Liver (tissue), 9 donors: Measurements from ENCODE around the gene MFNG. TPM values are rescaled to one million over a fixed set of nuclear protein-coding genes. Genes with fewer than 3 reads are reported as not detected.

Source experiments
- DNase-seq: peaks from one replicate; pipeline ENCODE4 v3.0.0-alpha.2; 2017; ENCODE audit warnings: low spot score
- H3K27ac ChIP-seq, 2 donors: one replicate each; pipeline ENCODE4 v1.7.0; 2013; ENCODE audit warnings: inconsistent platforms in 2 of 2, low read length in 2 of 2, control low read depth in 1 of 2, low read depth in 1 of 2, mild to moderate bottlenecking in 1 of 2
- H3K27me3 ChIP-seq, 4 donors: one replicate each; pipeline versions ENCODE4 v1.6.1 to v1.7.0; 2013; ENCODE audit warnings: low read length in 3 of 4, inconsistent platforms in 1 of 4, mild to moderate bottlenecking in 1 of 4, moderate library complexity in 1 of 4; ENCODE audit not compliant: control insufficient read depth in 4 of 4, insufficient read depth in 4 of 4
- H3K36me3 ChIP-seq, 4 donors: one replicate each; pipeline versions ENCODE4 v1.6.1 to v1.7.0; 2013; ENCODE audit warnings: low read length in 3 of 4, mild to moderate bottlenecking in 3 of 4, low read depth in 1 of 4, moderate library complexity in 1 of 4; ENCODE audit not compliant: control insufficient read depth in 4 of 4, insufficient read depth in 3 of 4
- H3K4me1 ChIP-seq, 4 donors: one replicate each; pipeline versions ENCODE4 v1.6.1 to v1.7.0; 2013; ENCODE audit warnings: low read length in 3 of 4, mild to moderate bottlenecking in 3 of 4, moderate library complexity in 1 of 4; ENCODE audit not compliant: control insufficient read depth in 4 of 4, insufficient read depth in 4 of 4
- H3K4me3 ChIP-seq, 3 donors: one replicate each; pipeline versions ENCODE4 v1.6.1 to v1.7.0; 2013; ENCODE audit warnings: low read length in 3 of 3, control low read depth in 1 of 3, low read depth in 1 of 3, mild to moderate bottlenecking in 1 of 3
- H3K9ac ChIP-seq, 2 donors: one replicate each; pipeline ENCODE4 v1.7.0; 2013; ENCODE audit warnings: low read length in 2 of 2, mild to moderate bottlenecking in 2 of 2, moderate library complexity in 2 of 2, control low read depth in 1 of 2, low read depth in 1 of 2
- H3K9me3 ChIP-seq, 4 donors: one replicate each; pipeline versions ENCODE4 v1.6.1 to v1.7.0; 2013; ENCODE audit warnings: low read length in 3 of 4; ENCODE audit not compliant: control insufficient read depth in 4 of 4
- ATF3 ChIP-seq: IDR thresholded peaks from 2 replicates; pipeline ENCODE4 v1.6.1; 2016; ENCODE audit warnings: antibody characterized with exemption
- FOXA1 ChIP-seq: IDR thresholded peaks from 2 replicates; pipeline ENCODE4 v1.6.1; 2016; ENCODE audit warnings: antibody characterized with exemption
- HNF4A ChIP-seq, 2 donors: conservative IDR thresholded peaks; 2 replicates each; pipeline ENCODE4 v1.6.1; 2016; ENCODE audit warnings: antibody characterized with exemption in 2 of 2, mild to moderate bottlenecking in 2 of 2
- HNF4G ChIP-seq: IDR thresholded peaks from 2 replicates; pipeline ENCODE4 v1.6.1; 2016; ENCODE audit warnings: antibody characterized with exemption
- JUND ChIP-seq, 2 donors: IDR thresholded peaks; 2 replicates each; pipeline ENCODE4 v1.6.1; 2016; ENCODE audit warnings: antibody characterized with exemption in 2 of 2
- RXRA ChIP-seq, 2 donors: IDR thresholded peaks; 2 replicates each; pipeline ENCODE4 v1.6.1; 2017 to 2018; ENCODE audit warnings: antibody characterized with exemption in 2 of 2, mild to moderate bottlenecking in 1 of 2
- SP1 ChIP-seq: IDR thresholded peaks from 2 replicates; pipeline ENCODE4 v1.6.1; 2018; ENCODE audit warnings: antibody characterized with exemption, mild to moderate bottlenecking
- TAF1 ChIP-seq: conservative IDR thresholded peaks from 2 replicates; pipeline ENCODE4 v1.6.1; 2016; ENCODE audit warnings: antibody characterized with exemption, mild to moderate bottlenecking
- YY1 ChIP-seq: IDR thresholded peaks from 2 replicates; pipeline ENCODE4 v1.6.1; 2016; ENCODE audit warnings: antibody characterized with exemption, mild to moderate bottlenecking
- WGBS: extraction: QIAGEN DNeasy Blood & Tissue Kit; methylation state at CpG from one replicate; pipeline ENCODE4 v1.1.7; 2013; 5-methylcytosine and 5-hydroxymethylcytosine counted together
- polyA plus RNA-seq, 2 donors: library from polyadenylated mRNA; stranded (reverse) in 1 of 2; unstranded in 1 of 2; fragments of 200-250 nt in 1 of 2; fragments of >200 nt in 1 of 2; fragmentation: Nextera tagmentation in 1 of 2; extraction: Ambion mirVana in 1 of 2; gene quantifications; one replicate each; pipeline versions ENCODE4 v1.2.1 to v1.2.3, GENCODE V29; 2013 to 2015
- total RNA-seq, 2 donors: library from RNA; depleted of rRNA; stranded (reverse); fragments of >200 nt; gene quantifications; one replicate each; pipeline ENCODE4 v1.2.3, GENCODE V29; 2014
- TF ChIP-seq, protein P1 (sequence below): IDR thresholded peaks from 2 replicates; pipeline ENCODE4 v1.6.1; 2016; ENCODE audit warnings: antibody characterized with exemption
- TF ChIP-seq, protein P2 (sequence below): IDR thresholded peaks from 2 replicates; pipeline ENCODE4 v1.6.1; 2016; ENCODE audit warnings: antibody characterized with exemption
- TF ChIP-seq, protein P3 (sequence below): IDR thresholded peaks from 2 replicates; pipeline ENCODE4 v1.6.1; 2016; ENCODE audit warnings: antibody characterized with exemption, mild to moderate bottlenecking
- donor health status: healthy.
- donor health status: healthy.
- donor health status: healthy.
- donor health status: healthy.
- donor health status: healthy.

The MFNG gene
- total and polyA plus RNA-seq, 4 donors = 5.0 to 10.7 (median 7.4) TPM

GRCh38 chr22:37521236-37521739, 35.1 kb upstream of the MFNG start:
- Histone ChIP-seq H3K36me3 (no peaks in the 10 kb centered on the region), H3K27ac (no peak overlapping the region), H3K9ac (no peak overlapping the region), H3K9me3 (no peaks in the 10 kb centered on the region), H3K4me1 (peaks cover 0 to 18% (median 9%) of the 10 kb centered on the region in 4 donors), H3K27me3 (no peaks in the 10 kb centered on the region), H3K4me3 (no peak overlapping the region)
- DNase-seq = no peak
- whole genome bisulfite sequencing = 67% methylated on average over 14 of the region's 14 CpGs
- TF ChIP-seq HNF4G (no peak), HNF4A (conservative IDR thresholded peaks at IDR 0.05) (peak in 1 of 2 donors; percentile 4)

DNA sequence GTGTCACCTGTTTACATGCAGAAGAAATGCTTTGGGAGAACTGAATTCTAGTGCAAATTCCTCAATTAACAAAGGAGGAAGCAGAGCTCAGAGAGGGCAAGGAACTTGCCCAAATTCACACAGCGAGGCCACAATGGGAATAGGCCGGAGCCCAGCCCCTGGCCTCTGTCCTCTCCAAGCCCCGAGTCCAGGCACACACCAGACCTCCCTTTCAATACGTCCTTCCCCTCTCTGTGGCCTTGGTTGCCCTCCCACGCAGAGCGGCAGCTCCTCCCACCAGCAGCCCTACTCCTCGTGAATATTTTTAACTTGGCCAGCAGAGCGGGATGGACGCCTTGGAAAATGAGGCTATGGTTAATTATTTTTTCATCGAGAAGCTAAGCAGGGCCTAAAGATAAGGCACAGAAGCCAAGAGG, 34.6 kb upstream of the MFNG start:
- TF ChIP-seq JUND (IDR thresholded peaks at IDR 0.05) (no peak), SP1 (no peak), RXRA (IDR thresholded peaks at IDR 0.05) (no peak), HNF4A (conservative IDR thresholded peaks at IDR 0.05) (no peak), FOXA1 (no peak), TAF1 (no peak), ATF3 (no peak), YY1 (no peak)
- TF ChIP-seq, protein P1, sequence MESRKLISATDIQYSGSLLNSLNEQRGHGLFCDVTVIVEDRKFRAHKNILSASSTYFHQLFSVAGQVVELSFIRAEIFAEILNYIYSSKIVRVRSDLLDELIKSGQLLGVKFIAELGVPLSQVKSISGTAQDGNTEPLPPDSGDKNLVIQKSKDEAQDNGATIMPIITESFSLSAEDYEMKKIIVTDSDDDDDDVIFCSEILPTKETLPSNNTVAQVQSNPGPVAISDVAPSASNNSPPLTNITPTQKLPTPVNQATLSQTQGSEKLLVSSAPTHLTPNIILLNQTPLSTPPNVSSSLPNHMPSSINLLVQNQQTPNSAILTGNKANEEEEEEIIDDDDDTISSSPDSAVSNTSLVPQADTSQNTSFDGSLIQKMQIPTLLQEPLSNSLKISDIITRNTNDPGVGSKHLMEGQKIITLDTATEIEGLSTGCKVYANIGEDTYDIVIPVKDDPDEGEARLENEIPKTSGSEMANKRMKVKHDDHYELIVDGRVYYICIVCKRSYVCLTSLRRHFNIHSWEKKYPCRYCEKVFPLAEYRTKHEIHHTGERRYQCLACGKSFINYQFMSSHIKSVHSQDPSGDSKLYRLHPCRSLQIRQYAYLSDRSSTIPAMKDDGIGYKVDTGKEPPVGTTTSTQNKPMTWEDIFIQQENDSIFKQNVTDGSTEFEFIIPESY = no peak
- TF ChIP-seq, protein P2, sequence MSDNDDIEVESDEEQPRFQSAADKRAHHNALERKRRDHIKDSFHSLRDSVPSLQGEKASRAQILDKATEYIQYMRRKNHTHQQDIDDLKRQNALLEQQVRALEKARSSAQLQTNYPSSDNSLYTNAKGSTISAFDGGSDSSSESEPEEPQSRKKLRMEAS = no peak
- TF ChIP-seq, protein P3, sequence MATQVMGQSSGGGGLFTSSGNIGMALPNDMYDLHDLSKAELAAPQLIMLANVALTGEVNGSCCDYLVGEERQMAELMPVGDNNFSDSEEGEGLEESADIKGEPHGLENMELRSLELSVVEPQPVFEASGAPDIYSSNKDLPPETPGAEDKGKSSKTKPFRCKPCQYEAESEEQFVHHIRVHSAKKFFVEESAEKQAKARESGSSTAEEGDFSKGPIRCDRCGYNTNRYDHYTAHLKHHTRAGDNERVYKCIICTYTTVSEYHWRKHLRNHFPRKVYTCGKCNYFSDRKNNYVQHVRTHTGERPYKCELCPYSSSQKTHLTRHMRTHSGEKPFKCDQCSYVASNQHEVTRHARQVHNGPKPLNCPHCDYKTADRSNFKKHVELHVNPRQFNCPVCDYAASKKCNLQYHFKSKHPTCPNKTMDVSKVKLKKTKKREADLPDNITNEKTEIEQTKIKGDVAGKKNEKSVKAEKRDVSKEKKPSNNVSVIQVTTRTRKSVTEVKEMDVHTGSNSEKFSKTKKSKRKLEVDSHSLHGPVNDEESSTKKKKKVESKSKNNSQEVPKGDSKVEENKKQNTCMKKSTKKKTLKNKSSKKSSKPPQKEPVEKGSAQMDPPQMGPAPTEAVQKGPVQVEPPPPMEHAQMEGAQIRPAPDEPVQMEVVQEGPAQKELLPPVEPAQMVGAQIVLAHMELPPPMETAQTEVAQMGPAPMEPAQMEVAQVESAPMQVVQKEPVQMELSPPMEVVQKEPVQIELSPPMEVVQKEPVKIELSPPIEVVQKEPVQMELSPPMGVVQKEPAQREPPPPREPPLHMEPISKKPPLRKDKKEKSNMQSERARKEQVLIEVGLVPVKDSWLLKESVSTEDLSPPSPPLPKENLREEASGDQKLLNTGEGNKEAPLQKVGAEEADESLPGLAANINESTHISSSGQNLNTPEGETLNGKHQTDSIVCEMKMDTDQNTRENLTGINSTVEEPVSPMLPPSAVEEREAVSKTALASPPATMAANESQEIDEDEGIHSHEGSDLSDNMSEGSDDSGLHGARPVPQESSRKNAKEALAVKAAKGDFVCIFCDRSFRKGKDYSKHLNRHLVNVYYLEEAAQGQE = no peak
- peaks cover 0 to 18% (median 9%) of the 10 kb centered on the region in 4 donors for H3K4me1 ChIP-seq
- no peak overlapping the region for H3K27ac ChIP-seq
- WGBS = 65% methylated on average over 10 of the region's 10 CpGs
- no peaks in the 10 kb centered on the region for H3K9me3 ChIP-seq
- H3K36me3 ChIP-seq = no peaks in the 10 kb centered on the region
- no peak for DNase-seq
- H3K27me3 ChIP-seq = no peaks in the 10 kb centered on the region
- H3K9ac ChIP-seq = no peak overlapping the region
- H3K4me3 ChIP-seq = no peak overlapping the region
